ENCODE results near the gene POLN.
A peak's percentile ranks its signal among the peaks of the same experiment; 100 is the strongest.

Gene POLN

DNA sequence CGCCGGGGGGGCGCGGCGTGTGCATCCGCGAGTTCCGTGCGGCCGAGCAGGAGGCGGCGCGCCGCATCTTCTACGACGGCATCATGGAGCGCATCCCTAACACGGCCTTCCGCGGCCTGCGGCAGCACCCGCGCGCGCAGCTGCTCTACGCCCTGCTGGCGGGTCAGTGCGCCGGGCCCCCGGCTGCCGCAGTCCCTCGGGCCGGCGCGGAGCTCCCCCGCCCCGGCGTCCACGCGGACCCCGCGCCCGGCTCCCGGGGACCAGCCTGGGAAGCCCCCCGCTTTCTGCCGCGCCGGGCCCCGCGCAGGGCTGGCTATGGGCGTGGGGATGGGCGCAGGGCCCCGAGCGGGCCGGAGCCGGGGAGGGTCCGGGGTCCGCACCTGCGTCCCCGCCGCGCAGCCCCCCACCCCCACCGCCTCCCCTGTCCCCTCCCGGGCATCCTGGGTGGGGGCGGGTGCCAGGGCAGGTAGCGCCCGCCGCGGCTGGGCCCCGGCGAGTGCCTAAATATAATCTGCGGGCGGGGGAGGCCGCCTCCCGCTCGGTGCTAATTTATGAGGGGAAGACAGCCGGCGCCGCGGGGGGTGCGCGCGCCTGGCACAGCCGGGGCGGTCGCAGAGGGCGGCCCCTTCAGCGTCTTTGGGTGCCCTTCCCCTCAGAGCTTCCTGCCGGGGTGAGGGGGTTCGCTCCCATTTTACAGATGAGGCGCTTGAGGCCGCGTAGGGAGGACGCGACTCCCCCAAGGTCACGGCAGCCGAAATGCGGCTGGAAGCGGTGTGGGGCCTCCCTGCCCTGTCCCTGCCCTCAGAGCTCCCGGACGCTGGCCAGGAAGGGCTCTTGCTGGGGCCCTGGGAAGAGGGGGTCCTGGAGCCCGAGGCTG lies 182.0 kb downstream of the POLN start:
- no peak for DNase-seq (ENCODE audit: low spot score)

DNA sequence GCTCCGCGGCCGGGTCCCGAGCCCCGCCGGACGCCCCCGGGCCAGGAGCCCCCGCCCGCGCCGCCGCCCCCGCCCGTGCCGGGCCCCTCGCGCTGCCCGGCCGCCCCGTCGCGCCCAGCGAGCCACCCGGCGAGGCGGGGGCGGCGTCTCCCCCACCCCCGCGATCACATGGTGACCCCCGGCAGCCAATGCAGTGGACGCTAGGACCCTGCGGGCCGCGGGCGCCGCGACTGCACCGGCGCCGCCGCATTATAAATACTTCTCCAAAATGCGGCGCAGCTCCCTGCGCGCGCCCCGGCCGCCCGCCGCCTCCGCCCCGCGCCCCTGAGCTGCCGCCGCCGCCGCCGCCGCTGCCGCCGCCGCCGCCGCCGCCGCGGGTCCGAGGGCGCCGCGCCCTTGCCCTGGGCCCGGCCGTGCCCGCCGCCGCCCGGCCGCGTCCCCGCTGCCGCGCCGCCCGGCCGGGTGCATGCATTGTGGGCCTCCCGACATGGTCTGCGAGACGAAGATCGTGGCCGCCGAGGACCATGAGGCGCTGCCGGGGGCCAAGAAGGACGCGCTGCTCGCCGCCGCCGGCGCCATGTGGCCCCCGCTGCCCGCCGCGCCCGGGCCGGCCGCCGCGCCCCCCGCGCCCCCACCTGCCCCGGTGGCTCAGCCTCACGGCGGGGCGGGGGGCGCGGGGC lies 182.7 kb downstream of the POLN start, which contains the start of gene NAT8L:
TSS of gene NAT8L (plus strand) at position 282 of the 680 bp plus-strand sequence. CDS start at position 467, 185 bp downstream.
- no peak for DNase-seq (ENCODE audit: low spot score)

DNA sequence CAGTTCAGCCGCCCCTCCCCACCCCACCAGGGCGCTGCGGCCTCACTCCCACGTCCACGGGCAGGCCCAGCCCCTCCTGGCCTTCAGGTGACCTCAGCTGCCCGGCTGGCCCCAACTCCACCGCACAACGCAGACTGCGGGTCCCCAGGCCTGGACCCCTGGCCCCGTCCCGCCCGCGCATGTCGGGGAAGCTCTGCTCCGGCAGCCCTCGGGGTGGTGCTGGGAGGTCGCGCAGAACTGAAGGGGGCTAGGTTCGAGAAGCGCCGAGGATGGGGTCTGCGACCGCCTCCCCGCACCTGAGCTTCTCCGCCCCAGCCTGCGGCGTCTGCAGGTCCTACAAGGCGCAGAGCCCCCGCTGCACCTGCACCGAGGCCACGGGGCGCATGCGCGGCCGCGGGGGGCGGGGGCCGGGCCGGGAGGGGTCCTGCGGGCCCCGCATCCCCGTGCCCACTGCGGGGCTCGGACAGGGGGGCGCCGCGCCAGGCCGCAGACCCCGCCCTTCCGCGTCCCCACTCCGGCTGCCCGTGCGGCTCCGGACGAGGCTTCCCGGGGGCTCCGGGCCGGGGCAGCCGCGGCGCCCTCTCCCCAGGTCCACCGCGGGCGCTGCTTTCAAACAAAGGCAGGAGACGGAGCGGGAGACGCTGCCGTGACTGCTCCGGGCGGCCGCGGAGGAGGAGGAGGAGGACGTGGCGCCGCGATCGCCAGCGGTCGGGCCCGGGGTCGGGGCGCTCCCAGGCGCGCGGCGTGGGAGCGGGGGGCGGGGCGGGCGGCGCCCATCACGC lies 183.5 kb downstream of the POLN start:
- peak; percentile 40 for DNase-seq (ENCODE audit: low spot score)

DNA sequence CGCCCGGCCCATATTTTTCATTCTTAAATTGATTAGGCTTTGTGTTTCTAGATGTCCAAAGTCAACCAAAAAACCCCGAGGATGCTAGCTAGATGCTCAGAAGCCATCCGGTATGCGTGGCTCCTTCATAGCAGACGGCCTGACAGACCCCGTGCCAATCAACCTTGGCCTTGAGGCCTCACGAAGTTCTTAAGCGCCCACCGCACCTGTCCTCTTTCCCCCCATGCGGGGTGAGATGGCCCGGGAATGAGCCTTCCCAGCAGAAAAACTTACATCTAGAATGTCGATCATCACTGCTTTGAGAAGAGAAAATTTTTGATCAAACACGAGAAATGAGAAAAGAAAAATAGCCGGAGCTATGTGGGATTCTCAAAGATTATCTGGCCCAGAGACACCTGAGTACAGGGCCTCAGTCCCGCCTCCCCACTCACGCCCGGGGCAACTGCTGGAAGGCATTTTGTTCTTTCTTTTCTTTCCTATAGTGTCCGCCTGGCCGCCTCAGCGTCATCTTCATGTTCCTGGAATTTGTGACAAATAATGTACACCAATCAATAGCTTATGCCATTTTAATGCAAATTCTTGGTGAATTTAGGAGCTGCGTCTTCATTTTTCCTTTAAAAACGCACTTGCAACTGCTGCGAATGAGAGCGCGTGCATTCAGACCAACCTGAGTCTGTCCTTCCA lies 184.4 kb downstream of the POLN start:
- DNase-seq (ENCODE audit: low spot score): no peak

DNA sequence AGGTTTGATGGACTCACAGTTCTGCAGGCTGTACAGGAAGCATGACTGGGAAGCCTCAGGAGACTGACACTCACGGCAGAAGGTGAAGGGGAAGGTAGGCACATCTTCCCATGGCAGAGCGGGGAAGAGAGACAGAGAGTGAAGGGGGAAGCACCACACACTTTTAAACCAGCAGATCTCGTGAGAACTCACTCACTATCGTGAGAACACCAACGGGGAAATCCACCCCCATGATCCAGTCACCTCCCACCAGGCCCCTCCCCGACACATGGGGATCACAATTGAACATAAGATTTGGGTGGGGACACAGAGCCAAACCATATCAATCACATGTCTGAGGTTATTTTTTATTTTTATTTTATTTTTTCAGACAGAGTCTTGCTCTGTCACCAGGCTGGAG lies 187.7 kb downstream of the POLN start:
- DNase-seq (ENCODE audit: low spot score): no peak

DNA sequence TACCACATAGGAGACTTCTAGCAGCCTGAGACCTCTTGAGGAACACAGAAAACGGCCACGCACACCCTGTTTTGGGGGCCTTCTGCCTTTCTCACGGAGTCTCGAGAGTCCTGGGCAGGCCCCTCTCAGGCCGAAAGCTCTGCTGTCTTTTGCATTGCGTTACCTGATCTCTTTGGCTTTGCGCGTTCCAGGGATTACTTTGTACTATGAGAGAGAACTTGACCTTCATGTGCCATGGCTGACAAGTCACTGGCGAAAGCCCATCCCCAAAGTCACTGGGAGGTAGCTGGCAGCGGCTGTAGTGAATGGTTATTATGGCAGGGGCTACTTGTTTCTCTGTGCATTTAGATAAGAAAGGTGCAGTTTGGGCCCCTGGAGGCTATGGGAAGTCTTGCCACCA lies 190.8 kb downstream of the POLN start:
- no peak for DNase-seq (ENCODE audit: low spot score)

- no peak for DNase-seq (ENCODE audit: low spot score)
These were observed 192.1 kb downstream of the POLN start for GRCh38 chr4:2049811-2050210.

DNA sequence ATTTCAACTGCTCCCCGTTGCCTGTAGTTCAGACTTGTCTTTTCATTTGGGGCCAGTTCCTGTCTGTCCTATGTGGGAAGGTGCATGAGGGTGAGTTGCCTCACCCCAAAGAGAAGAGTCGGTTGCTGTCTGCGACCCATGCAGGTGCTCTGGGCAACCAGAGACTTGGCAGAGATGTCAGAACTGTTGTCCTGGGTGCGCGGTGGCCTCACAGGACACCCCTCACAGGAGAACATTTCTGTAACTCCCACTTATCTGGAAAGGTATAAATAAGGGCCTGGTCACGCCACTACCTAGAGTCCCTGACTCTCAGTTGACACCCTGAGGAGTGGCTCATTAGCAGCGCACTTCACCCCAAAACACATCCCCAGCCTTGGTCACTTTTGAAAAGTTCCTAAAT lies 192.5 kb downstream of the POLN start:
- DNase-seq (ENCODE audit: low spot score): no peak

DNA sequence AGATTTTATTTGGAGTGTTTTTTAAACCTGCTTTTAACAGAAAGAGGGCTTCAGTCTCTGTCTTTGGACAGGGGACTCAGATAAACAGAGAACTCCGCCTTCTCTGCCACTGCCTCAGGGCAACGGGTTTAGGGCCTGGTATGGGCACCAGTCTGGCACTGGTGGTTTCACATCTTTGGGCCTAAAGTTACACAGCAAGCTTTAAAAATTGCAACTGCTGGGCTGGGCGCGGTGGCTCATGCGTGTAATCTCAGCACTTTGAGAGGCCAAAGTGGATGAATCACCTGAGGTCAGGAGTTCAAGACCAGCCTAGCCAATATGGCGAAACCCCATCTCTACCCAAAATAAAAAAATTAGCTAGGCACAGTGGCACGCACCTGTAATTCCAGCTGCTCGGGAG lies 193.1 kb downstream of the POLN start:
- DNase-seq (ENCODE audit: low spot score): no peak

- no peak for DNase-seq (ENCODE audit: low spot score)
These were observed 193.9 kb downstream of the POLN start for GRCh38 chr4:2047781-2048581.

DNA sequence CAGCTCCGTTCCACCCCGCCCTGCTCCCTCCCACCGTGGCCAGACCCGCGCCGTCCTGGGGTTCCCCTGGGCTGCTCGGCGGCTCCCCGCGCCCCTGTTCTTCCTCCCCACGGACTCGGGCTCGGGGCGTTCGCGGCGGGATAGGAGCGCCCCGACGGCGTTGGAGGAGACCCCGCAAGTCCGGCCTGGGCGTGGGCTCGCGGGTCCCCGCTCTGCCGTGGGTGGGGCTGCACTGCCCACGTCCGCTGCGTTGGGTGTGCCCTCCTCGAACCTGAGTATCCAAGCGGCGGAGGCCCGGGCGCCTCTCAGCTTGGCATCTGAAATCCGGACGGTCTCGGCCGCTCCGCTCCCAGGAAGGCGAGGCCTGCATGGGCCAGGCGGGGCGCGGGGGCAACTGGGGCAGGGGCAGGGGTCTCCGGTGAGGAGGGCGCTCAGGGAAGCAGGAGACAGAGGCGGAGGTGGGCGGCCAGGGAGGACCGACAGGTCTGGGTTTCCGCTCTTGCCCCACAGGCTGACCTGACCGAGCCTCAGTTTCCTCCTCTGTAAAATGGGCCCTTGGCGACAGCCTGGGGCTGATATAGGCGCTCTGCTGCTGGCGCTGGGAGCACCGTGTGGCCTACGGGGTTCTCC lies 194.8 kb downstream of the POLN start:
- no peak for DNase-seq (ENCODE audit: low spot score)

GRCh38 chr4:2046031-2046961 lies 195.6 kb downstream of the POLN start:
- DNase-seq (ENCODE audit: low spot score): no peak

GRCh38 chr4:2045518-2045951 lies 196.4 kb downstream of the POLN start:
- DNase-seq (ENCODE audit: low spot score): no peak

DNA sequence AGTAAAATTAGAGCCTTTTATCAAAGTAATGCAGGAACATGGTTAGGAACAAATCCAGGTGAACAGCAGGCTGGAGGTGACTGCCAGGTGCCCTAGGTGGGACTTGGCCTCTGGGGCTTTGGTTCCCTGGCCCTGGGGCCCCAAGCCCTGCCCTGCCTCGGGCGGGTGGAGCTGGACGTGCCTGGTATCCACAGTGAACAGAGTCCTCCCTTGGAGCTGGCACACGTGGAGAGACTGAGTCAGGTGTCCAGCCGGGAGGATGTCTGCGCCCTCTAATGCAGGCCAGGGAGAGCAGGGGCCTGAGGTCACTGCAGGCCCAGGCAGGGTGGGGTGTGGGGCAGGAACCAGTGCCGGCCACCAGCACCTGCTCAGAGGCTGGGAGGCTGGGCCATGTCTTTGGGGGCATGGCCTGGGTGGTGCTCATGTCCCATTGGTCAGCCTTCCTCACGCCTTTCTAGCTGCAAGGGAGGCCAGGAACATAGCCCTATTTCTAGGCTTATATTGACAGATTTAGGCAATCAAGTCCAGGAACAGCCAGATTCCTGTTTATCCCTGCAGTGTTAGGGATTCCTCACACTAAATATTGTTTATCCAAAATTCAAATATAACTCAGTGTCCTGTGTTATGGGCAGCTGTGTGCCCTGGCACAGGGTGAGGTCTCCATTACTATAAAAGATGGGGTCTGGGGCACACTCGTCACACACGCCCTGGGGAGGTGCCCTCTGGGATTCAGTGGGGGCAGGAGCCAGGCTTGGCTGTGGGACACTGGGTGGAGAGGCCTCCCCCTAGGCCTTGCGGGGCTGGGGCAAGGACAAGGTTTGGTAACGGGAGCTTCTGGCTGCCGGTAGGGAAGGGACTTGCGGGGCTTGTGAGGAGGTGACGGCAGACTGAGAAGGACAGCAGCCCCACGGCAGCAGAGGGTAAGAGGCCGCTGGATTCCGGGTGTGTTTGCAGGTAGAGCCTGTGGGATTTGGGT lies 197.1 kb downstream of the POLN start:
- DNase-seq (ENCODE audit: low spot score): no peak

DNA sequence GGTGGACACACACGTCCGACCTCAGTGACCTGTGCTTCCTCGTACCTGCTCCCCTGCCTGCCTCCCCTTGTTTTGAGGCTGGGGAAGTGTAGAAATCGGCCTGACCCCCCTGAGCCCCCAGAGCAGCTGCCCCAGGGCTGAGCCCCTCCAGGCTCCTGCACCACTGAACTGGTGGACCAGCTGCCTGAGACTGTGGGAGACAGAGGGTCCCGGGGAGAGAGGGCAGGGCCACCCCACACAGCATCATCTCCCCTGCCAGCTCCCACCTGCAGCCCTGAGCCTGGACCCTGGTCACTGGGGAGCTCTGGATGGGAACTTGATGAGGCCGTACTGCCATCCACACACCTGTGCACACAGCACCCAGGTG lies 197.8 kb downstream of the POLN start:
- DNase-seq (ENCODE audit: low spot score): no peak

DNA sequence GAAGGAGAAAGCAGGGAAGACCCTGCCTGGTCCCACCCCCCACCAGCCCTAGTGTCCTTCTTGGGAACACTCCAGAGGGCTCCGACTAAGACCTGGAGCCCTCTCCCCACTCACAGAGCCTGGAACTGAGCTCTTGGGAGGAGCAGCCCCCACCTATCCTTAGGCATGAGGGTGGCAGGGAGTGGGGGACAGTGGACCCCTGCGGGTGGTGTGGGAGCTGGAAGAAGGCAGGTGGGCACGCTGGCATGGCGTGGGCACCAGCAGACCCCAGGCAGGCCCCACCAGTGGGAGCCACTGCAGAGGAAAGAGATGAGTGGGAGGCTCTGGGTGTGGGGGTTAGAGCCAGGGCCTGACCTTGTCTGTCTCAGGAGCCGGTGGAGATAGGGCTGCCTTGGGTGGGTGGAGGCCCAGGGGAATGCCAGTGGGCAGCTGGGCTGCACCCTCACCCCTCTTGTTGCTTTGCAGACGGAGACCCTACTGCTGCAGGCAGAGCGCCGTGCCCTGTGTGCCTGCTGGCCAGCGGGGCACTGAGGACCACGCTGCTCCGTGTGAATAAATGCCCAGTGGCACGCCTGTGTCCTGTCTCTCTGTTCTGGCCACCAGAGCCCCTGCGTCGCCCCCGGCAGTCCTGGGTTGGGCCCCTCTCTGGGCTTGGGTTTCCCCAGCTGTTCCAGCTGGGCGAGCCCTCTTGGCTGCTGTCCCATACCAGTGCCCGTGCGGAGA lies 198.4 kb downstream of the POLN start:
- DNase-seq (ENCODE audit: low spot score): no peak

- no peak for DNase-seq (ENCODE audit: low spot score)
These were observed 198.9 kb downstream of the POLN start for GRCh38 chr4:2042947-2043395.

All from SK-N-DZ (cell line).